A673 (cell line): Measurements from ENCODE around the gene LSM10.

Source experiments
- CTCF ChIP-seq: fragments of 300-800, 200-600 bp; sonication (generic); conservative IDR thresholded peaks from 2 replicates; pipeline ENCODE4 v1.5.1; 2017; ENCODE audit warnings: low read depth, mild to moderate bottlenecking, antibody characterized with exemption, low read length, moderate library complexity, mixed read lengths
- EZH2 ChIP-seq: fragments of 200-600 bp; sonication (generic); IDR thresholded peaks from 2 replicates; pipeline ENCODE4 v1.6.1; 2017; ENCODE audit warnings: borderline replicate concordance, low read depth, mild to moderate bottlenecking, mixed read lengths, antibody characterized with exemption, low read length; ENCODE audit not compliant: poor library complexity, severe bottlenecking

- TF ChIP-seq CTCF, result no peak
- no peak for TF ChIP-seq EZH2
These were observed 16.7 kb upstream of the LSM10 start for GRCh38 chr1:36414384-36414783.
